Sigmoid colon (tissue), 4 donors: Measurements from ENCODE around the gene DNASE1L3.

Experiments used
- CTCF ChIP-seq, 4 experiments: fragments of 450-650 bp in 3 of 4; fragments of 200-600 bp in 1 of 4; IDR thresholded peaks; one replicate each; pipeline ENCODE4 v1.5.1; 2016 to 2019; ENCODE audit warnings: antibody characterized with exemption in 4 of 4, mild to moderate bottlenecking in 3 of 4, moderate library complexity in 2 of 4
- POLR2A ChIP-seq, 2 donors: fragments of 450-650 bp; IDR thresholded peaks; one replicate each; pipeline ENCODE4 v1.6.1; 2016; ENCODE audit warnings: antibody characterized with exemption in 2 of 2, mild to moderate bottlenecking in 2 of 2, moderate library complexity in 2 of 2
- POLR2AphosphoS5 ChIP-seq, 4 donors: sonication (generic); formaldehyde crosslinking; IDR thresholded peaks; one replicate each; pipeline ENCODE4 v1.6.1; 2017; ENCODE audit warnings: antibody characterized with exemption in 4 of 4

- TF ChIP-seq CTCF (IDR thresholded peaks at IDR 0.05) (no peak), POLR2AphosphoS5 (IDR thresholded peaks at IDR 0.05) (no peak), POLR2A (IDR thresholded peaks at IDR 0.05) (no peak)
These were observed 37.6 kb downstream of the DNASE1L3 start for GRCh38 chr3:58173029-58173668.
